GM12865 (cell line): ENCODE results near the gene PRKAR2A.
A peak's percentile ranks its signal among the peaks of the same experiment; 100 is the strongest.
"Not testable (repeated sequence)": the region's sequence is repeated elsewhere in the genome, so short reads cannot be mapped to it uniquely, and the experiment has no call there.

ENCODE experiments used
- DNase-seq: peaks from one replicate; pipeline ENCODE4 v3.0.0; 2010; ENCODE audit warnings: low read depth
- H3K4me3 ChIP-seq: 2 replicates; pipeline ENCODE4 v1.5.1; 2011; ENCODE audit warnings: mild to moderate bottlenecking, low read depth, low read length, control low read depth
- CTCF ChIP-seq: IDR thresholded peaks from 2 replicates; pipeline ENCODE4 v1.5.1; 2011; ENCODE audit warnings: low read length, control low read depth, low read depth, inconsistent platforms; ENCODE audit not compliant: insufficient read depth; ENCODE audit errors: missing control alignments

The PRKAR2A gene

DNA sequence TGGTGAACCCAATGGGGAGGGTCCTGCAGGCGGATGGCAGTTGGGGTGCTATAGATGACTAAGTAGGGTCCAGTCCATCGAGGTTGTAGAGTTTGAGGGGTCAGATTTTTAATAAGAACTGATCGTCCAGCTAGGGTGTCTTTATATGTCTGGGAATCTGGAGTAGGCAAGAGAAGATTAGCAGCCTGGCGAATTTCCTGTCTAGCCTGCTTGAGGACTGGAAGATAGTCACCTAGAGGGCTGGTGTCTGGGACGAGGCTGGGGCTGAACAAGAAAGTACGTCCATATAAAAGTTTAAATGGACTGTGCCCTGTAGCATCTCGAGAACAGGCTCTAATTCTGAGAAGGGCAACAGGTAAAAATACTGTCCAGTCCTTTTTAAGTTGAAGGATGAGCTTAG is 123.9 kb downstream of the PRKAR2A start:
- H3K4me3 ChIP-seq, result no peak overlapping the region
- no peak for DNase-seq
- no peak for TF ChIP-seq CTCF

- H3K4me3 ChIP-seq, DNase-seq: not testable (repeated sequence)
These were observed 124.4 kb downstream of the PRKAR2A start for GRCh38 chr3:48723293-48723692.

- peak; percentile 98 for DNase-seq
- no peak for TF ChIP-seq CTCF
These were observed 130.5 kb downstream of the PRKAR2A start, which contains the start of gene IP6K2 for GRCh38 chr3:48716982-48717746. Gene IP6K2 (minus strand): TSS chr3:48717221. CDS start chr3:48695291, 21,930 bp downstream.

GRCh38 chr3:48716508-48716981 is 131.1 kb downstream of the PRKAR2A start:
- TF ChIP-seq CTCF, result no peak
- peak; percentile 58 for DNase-seq
- peak overlapping the region; percentile 97 for H3K4me3 ChIP-seq

More at GRCh38 chr3:48716982-48717746, 130.5 kb downstream of the PRKAR2A start, which contains the start of gene IP6K2:
- peak within 1 kb of the TSS; percentile 97 for H3K4me3 ChIP-seq

DNA sequence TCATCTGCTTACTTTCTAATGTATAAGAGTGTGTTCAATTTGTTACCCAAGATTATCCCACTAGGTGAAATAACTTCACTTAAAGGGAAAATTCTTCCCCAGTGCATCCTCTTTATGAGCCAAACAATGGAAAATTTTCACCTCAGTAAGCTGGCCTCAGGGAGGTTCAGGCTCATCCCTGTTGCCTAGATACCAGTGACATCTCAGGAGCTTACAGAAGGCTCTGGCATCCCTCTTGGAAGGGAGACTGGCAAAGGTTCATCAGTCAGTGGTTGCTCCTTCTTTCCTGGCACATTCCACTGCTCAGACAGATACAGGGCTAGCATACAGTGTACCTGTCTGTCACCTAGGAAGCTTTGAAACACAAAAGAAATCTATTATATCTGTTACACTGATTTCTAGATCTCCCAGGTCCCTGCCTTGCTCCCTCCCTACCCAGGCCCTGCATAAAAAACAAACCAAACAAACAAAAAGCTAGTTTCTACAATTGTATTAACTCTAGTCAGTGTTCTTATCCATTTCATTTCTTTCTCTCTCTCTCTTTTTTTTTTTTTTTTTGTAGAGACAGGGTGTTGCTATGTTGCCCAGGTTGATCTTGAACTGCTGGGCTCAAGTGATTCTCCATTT is 132.4 kb downstream of the PRKAR2A start:
- peak overlapping the region; percentile 97 for H3K4me3 ChIP-seq
- no peak for DNase-seq
- TF ChIP-seq CTCF, result no peak

DNA sequence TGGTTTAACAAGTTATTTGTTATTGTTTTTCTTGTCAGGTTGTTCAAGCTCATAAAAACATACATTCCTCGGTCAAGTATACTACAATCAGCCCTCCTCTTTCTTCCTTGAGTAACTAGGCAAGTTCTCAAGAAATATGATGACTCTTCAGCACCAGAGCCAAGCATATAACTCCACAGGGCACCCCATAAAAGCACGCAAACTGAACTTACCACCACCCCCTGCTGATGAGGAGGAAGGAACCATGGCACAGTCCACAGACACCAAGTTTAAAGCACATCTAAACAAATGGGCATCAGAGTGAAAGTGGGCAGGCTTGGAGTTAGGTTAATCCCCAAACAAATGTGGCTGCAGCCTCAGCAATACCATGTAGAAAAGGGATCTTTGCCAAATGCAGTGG is 135.9 kb downstream of the PRKAR2A start:
- H3K4me3 ChIP-seq, result no peak overlapping the region
- TF ChIP-seq CTCF, result no peak
- no peak for DNase-seq

- no peak for TF ChIP-seq CTCF
- no peak for DNase-seq
- no peak overlapping the region for H3K4me3 ChIP-seq
These were observed 138.6 kb downstream of the PRKAR2A start for GRCh38 chr3:48709051-48709461.
